GM21390 (cell line): ENCODE data around the gene GREM2.

ENCODE experiments used
- ATAC-seq: cut with Tn5 transposase; IDR thresholded peaks from one replicate; pipeline ENCODE4 v1.9.1; 2021; ENCODE audit not compliant: unreplicated experiment

Gene GREM2

DNA sequence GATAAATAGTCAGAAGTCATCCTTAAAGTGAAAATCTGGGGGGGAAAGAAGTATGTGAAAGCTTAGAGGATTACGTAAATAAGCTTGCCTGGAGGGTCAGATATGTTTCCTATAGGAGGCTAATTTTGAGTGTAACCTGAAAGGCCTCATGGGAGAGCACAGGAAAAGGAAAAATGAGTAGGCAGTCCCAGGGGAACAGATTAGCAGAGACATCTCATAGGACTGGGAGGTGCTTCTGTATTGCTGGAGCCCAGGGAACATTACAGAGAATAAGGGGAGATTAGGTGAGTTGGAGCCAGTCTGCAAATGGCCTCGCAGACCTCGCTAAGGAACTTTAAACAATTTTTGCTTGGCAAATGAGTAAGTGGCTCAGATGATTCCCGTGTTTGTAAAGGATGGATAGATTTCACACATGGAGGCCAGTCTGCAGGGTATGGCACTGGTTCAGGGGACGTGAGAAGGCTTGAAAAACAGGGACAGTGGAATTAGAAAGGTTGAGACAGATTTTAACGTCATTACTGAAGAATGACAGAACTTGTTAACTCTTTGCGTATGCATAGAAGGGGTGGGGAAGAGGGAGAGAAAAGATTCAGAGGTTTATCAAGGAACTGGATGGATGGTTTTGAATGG is 149.1 kb downstream of the GREM2 start:
- no peak for ATAC-seq

- ATAC-seq, result no peak
Observed at GRCh38 chr1:240462277-240462676, 149.7 kb downstream of the GREM2 start.

DNA sequence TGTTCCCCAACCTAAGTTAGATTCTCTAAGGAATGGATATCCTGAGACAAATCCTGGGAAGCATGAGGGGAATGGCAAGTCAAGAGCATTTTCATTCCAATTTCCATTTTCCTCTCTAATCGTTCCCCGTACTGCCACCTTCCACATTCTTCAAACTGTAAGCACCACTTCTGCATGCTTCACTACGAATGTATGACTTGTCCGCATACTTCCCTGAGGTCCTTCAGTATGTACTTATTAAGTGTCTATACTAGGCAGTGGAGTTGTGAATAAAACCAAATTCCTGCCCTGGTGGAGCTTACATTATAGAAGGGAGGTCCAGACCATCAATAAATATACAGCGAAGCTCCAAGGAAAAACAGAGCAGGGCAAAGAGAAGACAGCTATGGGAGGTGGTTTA is 154.8 kb downstream of the GREM2 start:
- ATAC-seq, result no peak

GRCh38 chr1:240455228-240455821 is 156.6 kb downstream of the GREM2 start:
- ATAC-seq, result no peak

DNA sequence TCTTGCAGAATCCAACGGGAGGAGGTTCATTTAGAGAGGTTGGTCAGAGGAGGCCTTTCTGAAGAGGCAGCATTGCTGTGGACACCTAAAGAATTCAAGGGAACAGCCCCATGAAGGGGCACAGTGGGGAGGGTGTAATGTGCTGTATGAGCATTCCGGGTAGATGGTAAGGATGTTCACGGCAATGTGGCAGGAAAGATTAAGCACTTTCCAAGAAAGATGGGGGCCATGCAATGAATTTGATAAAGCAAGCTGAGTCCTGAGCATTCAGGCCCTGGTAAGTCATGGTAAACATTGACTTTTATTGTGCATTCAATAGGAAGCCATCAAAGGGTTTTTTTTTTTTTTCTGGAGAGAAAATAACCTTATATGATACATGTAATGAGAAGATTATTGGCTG is 166.6 kb downstream of the GREM2 start:
- no peak for ATAC-seq

- ATAC-seq, result no peak
Observed at GRCh38 chr1:240441669-240442068, 170.3 kb downstream of the GREM2 start.
